Left ventricle myocardium inferior (tissue), 1 donor: ENCODE results near the gene CATSPER3. TPM values are rescaled to one million over a fixed set of nuclear protein-coding genes. Genes with fewer than 3 reads are reported as not detected.

ENCODE experiments used
- DNase-seq: peaks from one replicate; pipeline ENCODE4 v3.0.0-alpha.2; 2020
- H3K27ac ChIP-seq: fragments of 200-600 bp; replicated peaks from 2 replicates; pipeline ENCODE4 v1.8.0; 2021
- H3K27me3 ChIP-seq: fragments of 200-600 bp; 2 replicates; pipeline ENCODE4 v1.8.0; 2021; ENCODE audit warnings: low read depth
- H3K36me3 ChIP-seq: fragments of 200-600 bp; 2 replicates; pipeline ENCODE4 v1.8.0; 2021
- H3K4me1 ChIP-seq: fragments of 200-600 bp; 2 replicates; pipeline ENCODE4 v1.8.0; 2021
- H3K4me3 ChIP-seq: fragments of 200-600 bp; 2 replicates; pipeline ENCODE4 v1.8.0; 2021; ENCODE audit warnings: mild to moderate bottlenecking, moderate library complexity
- H3K9me3 ChIP-seq: fragments of 200-600 bp; replicated peaks from 2 replicates; pipeline ENCODE4 v1.8.0; 2021
- CTCF ChIP-seq: fragments of 200-600 bp; IDR thresholded peaks from 2 replicates; pipeline ENCODE4 v1.8.0; 2021; ENCODE audit warnings: antibody characterized with exemption, mild to moderate bottlenecking, borderline replicate concordance
- intact Hi-C: fragments of 100-400 bp; cut with micrococcal nuclease; formaldehyde crosslinking; loops from one replicate; pipeline ENCODE4 v1.11.0; 2022
- total RNA-seq: library from RNA; stranded (reverse); fragmentation: NEBNext Ultra II Directional; extraction: Animal tissue kit (Norgen Biotek cat#: 25700); gene quantifications from one replicate; pipeline ENCODE4 v1.2.1, GENCODE V29; 2021
- donor health status: DM: no; HTN: yes; CAD: no; lungs with severe emphysema.

The CATSPER3 gene
- total RNA-seq, 1 donor from 2014 or later: 0.49 TPM

GRCh38 chr5:135041145-135041587 is 73.5 kb downstream of the CATSPER3 start:
- no peak for DNase-seq
- Histone ChIP-seq H3K27ac (no peak overlapping the region), H3K9me3 (no peaks in the 10 kb centered on the region), H3K36me3 (no peaks in the 10 kb centered on the region), H3K27me3 (peaks cover 100% of the 10 kb centered on the region), H3K4me3 (no peak overlapping the region), H3K4me1 (peaks cover 21% of the 10 kb centered on the region)
- TF ChIP-seq CTCF: no peak
- intact Hi-C loops: no loop called here

DNA sequence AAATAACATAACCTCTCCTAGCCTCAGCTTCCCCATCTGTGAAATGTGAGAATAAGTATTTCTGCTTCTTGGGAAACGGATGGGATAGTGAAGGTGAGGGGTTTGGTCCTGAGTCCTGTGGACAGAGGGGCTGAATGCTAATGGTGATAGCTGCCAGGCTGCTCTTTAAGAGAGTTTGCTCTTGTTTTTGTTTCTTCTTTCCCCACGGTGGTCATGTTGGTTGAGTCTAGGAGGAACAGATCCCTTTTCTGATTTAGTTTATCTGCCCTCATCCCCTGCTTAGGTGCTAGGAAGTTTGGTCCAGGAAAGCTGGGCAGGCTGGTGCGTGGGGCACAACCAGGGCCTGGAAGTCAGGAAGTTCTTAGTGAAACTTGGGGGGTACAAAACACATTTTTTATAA is 74.0 kb downstream of the CATSPER3 start:
- Histone ChIP-seq H3K27me3 (peaks cover 100% of the 10 kb centered on the region), H3K9me3 (no peaks in the 10 kb centered on the region), H3K4me1 (peaks cover 21% of the 10 kb centered on the region), H3K4me3 (no peak overlapping the region), H3K27ac (no peak overlapping the region), H3K36me3 (no peaks in the 10 kb centered on the region)
- DNase-seq: no peak
- no peak for TF ChIP-seq CTCF
- intact Hi-C loops: no loop called here

- intact Hi-C loops: no loop called here
- no peak overlapping the region for H3K4me3 ChIP-seq
- no peaks in the 10 kb centered on the region for H3K36me3 ChIP-seq
- peaks cover 21% of the 10 kb centered on the region for H3K4me1 ChIP-seq
- H3K27ac ChIP-seq: no peak overlapping the region
- DNase-seq: no peak
- H3K9me3 ChIP-seq: no peaks in the 10 kb centered on the region
- H3K27me3 ChIP-seq: peaks cover 100% of the 10 kb centered on the region
- no peak for TF ChIP-seq CTCF
These were observed 74.9 kb downstream of the CATSPER3 start for GRCh38 chr5:135042595-135042994.

- no peak for TF ChIP-seq CTCF
- Histone ChIP-seq H3K9me3 (no peaks in the 10 kb centered on the region), H3K4me3 (no peak overlapping the region), H3K27ac (no peak overlapping the region), H3K36me3 (no peaks in the 10 kb centered on the region), H3K27me3 (peaks cover 100% of the 10 kb centered on the region), H3K4me1 (peaks cover 9% of the 10 kb centered on the region)
- intact Hi-C loops: no loop called here
- no peak for DNase-seq
These were observed 77.8 kb downstream of the CATSPER3 start for GRCh38 chr5:135045488-135045887.

DNA sequence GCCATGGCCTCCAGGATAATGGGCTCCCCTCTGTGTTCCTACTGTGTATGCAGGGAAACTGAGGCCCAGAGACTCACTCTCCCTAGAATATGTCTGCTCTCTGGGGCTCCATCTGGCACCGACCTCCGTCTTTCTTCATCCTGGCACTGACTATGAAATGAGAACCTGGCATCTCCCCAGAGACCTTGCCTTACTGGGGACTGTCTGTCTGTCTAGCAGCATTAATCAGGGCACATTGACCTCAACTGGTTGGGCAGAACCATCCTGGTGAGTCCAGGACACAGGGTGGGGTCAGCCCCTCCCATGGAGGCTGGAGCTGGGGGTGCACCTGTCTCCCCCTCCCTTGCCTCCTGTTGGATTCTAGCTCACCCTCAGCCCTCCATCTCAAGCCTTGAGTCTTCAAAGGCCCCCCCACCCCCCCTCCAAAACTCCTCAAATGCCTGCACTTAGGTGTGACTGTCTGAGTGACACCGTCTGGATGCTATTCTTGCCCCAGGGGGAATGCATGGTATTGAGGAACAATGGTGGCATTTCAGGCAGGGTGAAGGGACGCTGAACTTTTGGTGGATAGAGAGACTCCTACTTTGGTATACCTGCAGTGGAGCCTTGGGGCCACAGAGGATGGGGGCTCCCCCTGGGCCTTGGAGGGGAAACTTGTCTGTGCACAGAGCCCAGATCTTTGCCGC is 79.1 kb downstream of the CATSPER3 start:
- H3K4me1 ChIP-seq: peaks cover 6% of the 10 kb centered on the region
- TF ChIP-seq CTCF: no peak
- H3K4me3 ChIP-seq: no peak overlapping the region
- no peaks in the 10 kb centered on the region for H3K36me3 ChIP-seq
- no peaks in the 10 kb centered on the region for H3K9me3 ChIP-seq
- no peak for DNase-seq
- peaks cover 100% of the 10 kb centered on the region for H3K27me3 ChIP-seq
- H3K27ac ChIP-seq: no peak overlapping the region
- intact Hi-C loops: no loop called here
